T follicular helper cell (primary cell): ENCODE results near the gene DPM2.

ENCODE experiments used
- DNase-seq: peaks from one replicate; pipeline ENCODE4 v3.0.0-alpha.2; 2020; ENCODE audit warnings: low read depth

The DPM2 gene

GRCh38 chr9:127973169-127974000 lies 35.7 kb upstream of the DPM2 start:
- no peak for DNase-seq

GRCh38 chr9:127972236-127972871 lies 34.7 kb upstream of the DPM2 start:
- DNase-seq, result no peak

DNA sequence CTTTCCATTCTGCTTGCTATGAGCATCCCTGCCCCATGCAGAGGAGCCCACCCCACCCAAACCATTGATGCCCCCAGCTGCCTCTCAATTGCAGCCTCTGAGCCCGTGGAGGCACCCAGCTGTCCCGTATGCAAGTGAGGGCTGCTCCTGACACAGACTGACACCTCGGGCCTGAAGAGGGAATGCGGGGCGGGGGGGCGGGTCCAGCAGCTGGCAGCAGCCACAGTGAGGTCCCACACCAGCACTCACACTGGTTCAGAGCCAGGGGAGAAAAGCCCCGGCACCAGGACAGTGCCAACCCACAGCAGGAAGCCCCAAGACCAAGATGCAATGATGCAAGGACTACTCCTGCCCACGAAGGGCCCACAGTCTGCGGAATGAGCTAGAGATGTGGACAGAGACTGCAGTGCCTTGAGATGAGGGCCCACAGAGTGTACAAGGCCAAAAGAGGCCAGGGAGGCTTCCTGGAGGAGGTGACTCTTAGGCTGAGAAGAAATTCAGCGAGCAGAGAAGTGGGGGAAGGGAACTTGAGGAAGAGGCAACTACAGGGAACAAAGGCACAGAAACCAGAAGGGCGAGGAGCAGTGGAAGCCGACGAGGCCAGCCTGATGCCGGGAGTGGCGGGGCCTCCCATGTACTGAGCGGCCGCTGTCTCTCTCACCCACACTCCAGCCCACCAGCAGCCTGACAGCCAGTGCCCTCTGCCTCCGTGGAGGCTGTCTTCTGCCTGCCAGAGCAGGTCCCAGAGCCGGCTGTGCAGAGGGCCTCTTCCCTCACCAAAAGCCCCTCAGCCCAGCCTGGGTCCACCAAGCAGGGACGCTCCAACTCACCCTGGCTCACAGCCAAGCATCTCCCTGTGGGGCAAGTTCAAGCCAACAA lies 33.9 kb upstream of the DPM2 start:
- no peak for DNase-seq

- peak; percentile 56 for DNase-seq
Observed at GRCh38 chr9:127970401-127971313, 33.0 kb upstream of the DPM2 start.

GRCh38 chr9:127968700-127969383 lies 31.2 kb upstream of the DPM2 start:
- DNase-seq, result no peak

- peak; percentile 44 for DNase-seq
Observed at GRCh38 chr9:127968042-127968441, 30.4 kb upstream of the DPM2 start.

DNA sequence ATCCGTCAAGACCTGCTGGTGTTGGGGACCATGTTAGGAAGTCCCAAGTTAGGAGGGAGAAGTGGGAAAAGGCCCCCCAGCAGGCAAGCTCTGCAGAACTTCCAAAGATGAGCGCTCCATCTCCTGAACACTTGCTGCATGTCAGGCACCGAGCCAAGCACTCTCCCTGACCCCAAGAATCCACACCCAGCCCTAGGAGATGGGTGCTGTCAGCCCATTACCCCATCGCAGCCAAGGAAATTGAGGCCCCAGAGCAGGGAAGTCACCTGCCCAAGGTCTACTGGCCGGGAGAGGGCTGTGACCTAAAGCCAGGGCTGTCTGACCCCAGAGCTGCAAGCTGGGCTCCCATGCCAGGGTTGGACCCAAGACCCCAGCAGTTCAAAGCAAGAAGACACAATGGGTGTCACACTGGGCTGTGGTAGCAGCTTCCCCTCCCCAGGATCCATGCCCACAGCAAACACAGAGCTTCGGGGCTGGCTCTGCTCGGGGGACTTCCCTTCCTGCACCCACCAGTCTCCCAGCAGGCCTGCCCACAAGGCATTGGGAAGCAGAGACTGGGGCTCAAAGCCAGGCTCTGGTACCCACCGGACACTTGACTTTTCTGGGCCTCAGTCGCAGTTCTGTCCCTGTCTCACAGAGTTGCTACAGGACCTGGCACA lies 29.6 kb upstream of the DPM2 start:
- DNase-seq, result no peak

DNA sequence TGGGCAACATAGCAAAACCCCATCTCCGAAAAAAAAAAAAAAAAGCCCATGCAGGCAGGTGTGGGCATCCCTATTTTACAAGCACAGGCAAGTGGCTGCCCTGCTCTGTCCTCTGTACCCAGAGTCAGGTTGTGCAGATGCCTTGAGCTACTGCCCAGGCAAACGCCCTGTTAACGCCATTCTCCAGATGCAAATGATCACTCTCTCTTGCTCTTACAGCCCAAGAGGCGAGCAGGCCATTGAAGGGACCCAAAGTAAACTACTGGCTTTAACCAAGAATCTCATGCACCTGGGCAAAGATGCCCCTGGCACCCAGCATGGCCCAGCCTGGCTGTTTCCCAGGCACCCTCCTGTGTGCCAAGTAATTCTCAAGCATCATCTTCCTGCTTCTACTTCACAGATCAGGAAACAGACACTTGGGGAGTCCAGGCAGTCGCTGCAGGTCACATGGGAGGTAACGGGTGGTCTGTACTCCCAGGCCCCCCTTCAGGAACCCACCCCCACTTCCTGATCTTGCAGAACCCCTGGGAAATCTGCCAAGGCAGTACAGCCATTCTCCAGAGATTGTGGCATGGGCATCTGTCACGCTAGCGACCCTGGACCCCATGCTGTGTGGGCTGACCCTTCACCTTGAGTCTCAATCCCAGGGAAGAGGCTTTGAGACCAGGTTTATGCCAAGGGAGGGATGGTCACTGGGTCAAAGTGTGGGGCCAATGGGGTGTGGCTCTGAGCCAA lies 28.9 kb upstream of the DPM2 start:
- DNase-seq, result no peak

GRCh38 chr9:127965953-127966352 lies 28.3 kb upstream of the DPM2 start:
- DNase-seq, result no peak

- DNase-seq, result no peak
Observed at GRCh38 chr9:127963359-127964064, 25.9 kb upstream of the DPM2 start.

DNA sequence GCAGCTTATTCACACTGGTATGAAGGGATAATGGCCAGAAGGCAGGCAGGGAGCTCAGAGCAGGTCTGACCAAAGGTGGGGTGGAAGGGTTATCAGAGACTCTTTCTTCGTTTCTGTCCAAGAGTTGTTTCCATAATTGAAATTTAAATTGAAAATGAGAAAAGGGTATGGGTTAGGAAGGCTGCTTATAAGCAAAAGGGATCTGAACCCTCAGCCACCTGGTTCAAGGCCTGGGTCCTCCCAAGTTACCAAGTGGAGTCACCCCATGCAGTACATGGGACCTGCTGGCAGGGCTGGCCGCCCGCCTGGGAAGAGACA lies 25.3 kb upstream of the DPM2 start:
- no peak for DNase-seq

- DNase-seq, result no peak
Observed at GRCh38 chr9:127962278-127962677, 24.6 kb upstream of the DPM2 start.

- no peak for DNase-seq
Observed at GRCh38 chr9:127961613-127962155, 24.0 kb upstream of the DPM2 start.

DNA sequence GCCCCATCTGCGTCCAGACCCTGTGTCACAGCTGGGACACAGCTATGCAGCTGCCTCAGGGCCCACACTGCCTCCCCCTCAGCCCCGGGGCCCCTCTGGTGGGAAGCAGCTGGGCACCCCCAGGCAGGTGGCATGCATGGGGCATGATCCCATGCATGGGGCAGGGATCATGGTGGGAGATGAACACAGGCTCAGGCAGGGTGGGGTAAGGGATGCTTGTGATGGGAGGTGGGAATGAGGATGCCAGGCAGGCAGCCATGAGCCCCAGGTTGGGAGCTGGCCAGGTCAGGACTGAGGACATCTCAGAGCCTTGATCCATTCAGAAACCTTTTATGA lies 23.5 kb upstream of the DPM2 start:
- DNase-seq, result no peak

DNA sequence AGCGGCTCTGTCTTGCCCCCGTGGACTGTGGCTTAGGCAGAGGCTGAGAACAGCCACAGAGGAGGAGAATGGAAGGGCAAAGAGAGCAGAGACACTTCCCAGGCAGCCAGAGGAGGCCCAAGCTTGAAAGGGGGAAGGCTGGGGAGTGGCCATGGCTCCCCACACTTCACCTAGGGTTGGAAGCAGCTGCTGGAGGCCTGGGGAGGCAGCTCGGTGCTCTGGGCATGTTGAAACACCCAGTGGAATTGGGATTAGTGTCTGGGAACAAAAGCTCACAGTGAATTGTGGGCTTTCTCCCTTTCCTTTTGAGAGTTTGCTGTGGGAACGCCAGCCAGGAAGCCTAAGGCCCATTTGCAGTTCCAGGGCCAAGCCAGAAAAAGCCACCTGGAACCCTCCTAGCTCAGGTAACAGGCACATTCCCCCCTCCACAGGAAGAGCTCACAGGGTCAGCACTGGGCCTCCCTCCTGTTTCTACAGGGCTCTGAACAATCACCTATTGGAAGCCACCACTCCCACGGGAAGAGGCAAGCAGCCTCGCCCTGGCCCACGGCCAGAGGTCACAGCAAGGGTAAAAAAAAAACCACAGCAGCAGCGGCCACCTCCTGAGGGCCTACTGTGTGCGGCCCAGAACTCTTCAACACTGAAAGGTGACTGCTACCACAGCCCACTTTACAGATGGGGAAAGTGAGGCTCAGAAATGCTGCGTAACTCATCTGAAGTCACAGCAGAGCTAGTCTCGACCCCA lies 22.9 kb upstream of the DPM2 start:
- DNase-seq, result no peak

DNA sequence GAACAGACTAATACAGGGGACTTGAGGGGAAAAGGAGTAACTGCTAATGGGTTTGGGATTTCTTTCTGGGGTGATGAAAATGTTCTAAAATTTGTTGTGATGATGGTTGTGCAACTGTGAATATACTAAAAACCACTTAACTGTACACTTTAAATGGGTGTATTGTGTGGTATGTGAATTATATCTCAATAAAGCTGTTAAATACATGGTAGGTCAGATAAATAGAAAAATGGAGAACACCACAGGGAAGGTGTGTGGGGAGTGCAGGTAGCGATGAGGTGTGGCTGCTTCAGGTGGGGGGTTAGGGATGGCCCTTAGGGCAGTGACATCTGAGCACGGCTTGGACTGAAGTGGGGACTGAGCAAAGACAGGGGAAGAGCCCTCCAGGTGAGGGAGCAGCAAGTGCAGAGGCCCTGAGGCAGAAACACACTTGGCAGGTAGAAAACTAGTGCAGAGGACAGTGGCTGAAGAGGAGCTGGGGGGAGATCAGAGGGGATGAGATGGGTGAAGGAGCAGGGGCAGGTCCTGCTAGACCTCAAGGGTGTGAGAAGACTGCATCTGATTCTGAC lies 22.3 kb upstream of the DPM2 start:
- no peak for DNase-seq

DNA sequence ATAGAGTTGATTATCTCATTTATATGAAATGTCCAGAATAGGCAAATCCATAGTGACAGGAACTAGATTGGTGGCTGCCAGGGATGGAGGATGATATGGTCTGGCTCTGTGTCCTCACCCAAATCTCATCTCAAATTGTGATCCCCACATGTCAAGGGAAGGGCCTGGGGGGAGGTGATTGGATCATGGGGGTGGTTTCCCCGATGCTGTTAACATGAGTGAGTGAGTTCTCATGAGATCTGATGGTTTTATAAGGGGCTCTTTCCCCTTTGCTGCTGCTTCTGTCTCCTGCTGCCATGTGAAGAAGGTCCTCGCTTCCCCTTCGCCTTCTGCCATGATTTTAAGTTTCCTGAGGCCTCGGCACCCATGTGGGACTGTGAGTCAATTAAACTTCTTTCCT lies 21.7 kb upstream of the DPM2 start:
- DNase-seq, result no peak

DNA sequence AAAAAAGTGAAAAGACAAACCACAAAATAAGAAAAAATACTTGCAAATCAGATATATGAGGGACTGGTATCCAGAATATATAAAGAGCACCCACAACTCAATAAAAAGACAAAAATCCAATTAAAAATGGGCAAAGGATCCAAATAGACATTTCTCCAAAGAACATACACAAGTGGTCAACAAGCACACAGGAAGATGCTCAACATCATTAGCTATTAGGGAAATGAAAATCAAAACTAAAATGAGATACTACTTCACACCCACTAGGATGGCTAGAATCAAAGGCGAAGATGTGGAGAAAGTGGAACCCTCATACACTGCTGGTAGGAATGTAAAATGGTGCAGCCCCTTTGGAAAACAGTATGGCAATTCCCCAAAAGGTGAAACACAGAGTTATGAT lies 21.1 kb upstream of the DPM2 start:
- no peak for DNase-seq
